GM12874 (cell line): ENCODE results near the gene KCND1.

Experiments
- CTCF ChIP-seq: IDR thresholded peaks from 2 replicates; pipeline ENCODE4 v1.5.1; 2011; ENCODE audit warnings: low read depth, mild to moderate bottlenecking, control low read depth, low read length, moderate library complexity; ENCODE audit not compliant: insufficient read depth

KCND1 gene

GRCh38 chrX:48914593-48915493 lies 56.8 kb downstream of the KCND1 start:
- TF ChIP-seq CTCF = no peak

GRCh38 chrX:48913605-48914366 lies 57.9 kb downstream of the KCND1 start:
- no peak for TF ChIP-seq CTCF

GRCh38 chrX:48911412-48912182 lies 60.0 kb downstream of the KCND1 start, which contains the start of gene SLC35A2:
TSS of gene SLC35A2 (minus strand) at chrX:48911646. CDS start at chrX:48911636, 10 bp downstream.
- TF ChIP-seq CTCF = no peak
